ENCODE results near the gene DUSP7.

The DUSP7 gene

GRCh38 chr3:52056521-52056967 is at the start of gene DUSP7:
Gene DUSP7 (minus strand): TSS chr3:52056571. CDS start chr3:52056366, 205 bp downstream.
- peak; percentile 15 to 72 for DNase-seq

- DNase-seq, result no peak
Observed at GRCh38 chr3:52104684-52105640, 48.6 kb upstream of the DUSP7 start.

GRCh38 chr3:52102934-52103333 is 46.6 kb upstream of the DUSP7 start:
- no peak for DNase-seq

GRCh38 chr3:52099001-52099401 is 42.6 kb upstream of the DUSP7 start:
- no peak for DNase-seq

GRCh38 chr3:52097851-52098507 is 41.6 kb upstream of the DUSP7 start:
- no peak for DNase-seq

- DNase-seq, result no peak
Observed at GRCh38 chr3:52095990-52096775, 39.8 kb upstream of the DUSP7 start.

GRCh38 chr3:52094571-52095485 is 38.5 kb upstream of the DUSP7 start:
- DNase-seq, result no peak

GRCh38 chr3:52093756-52094545 is 37.6 kb upstream of the DUSP7 start:
- DNase-seq, result no peak

- no peak for DNase-seq
Observed at GRCh38 chr3:52092891-52093290, 36.5 kb upstream of the DUSP7 start.

- DNase-seq, result no peak
Observed at GRCh38 chr3:52092271-52092660, 35.9 kb upstream of the DUSP7 start.

- peak; percentile 24 to 60 for DNase-seq
Observed at GRCh38 chr3:52091586-52092270, 35.4 kb upstream of the DUSP7 start.

GRCh38 chr3:52090933-52091468 is 34.6 kb upstream of the DUSP7 start:
- no peak for DNase-seq

GRCh38 chr3:52090131-52090932 is 34.0 kb upstream of the DUSP7 start:
- no peak for DNase-seq

GRCh38 chr3:52089691-52090090 is 33.3 kb upstream of the DUSP7 start:
- DNase-seq, result no peak

GRCh38 chr3:52088445-52089367 is 32.3 kb upstream of the DUSP7 start:
- DNase-seq, result peak in 1 of 2 experiments; percentile 28

- DNase-seq, result no peak
Observed at GRCh38 chr3:52087731-52088130, 31.4 kb upstream of the DUSP7 start.

- DNase-seq, result no peak
Observed at GRCh38 chr3:52086976-52087663, 30.7 kb upstream of the DUSP7 start.

- no peak for DNase-seq
Observed at GRCh38 chr3:52086461-52086860, 30.1 kb upstream of the DUSP7 start.
